Astrocyte (in vitro differentiated cells and primary cell): ENCODE data around the gene B9D1.

Experiments used
- EZH2 ChIP-seq: IDR thresholded peaks from 2 replicates; pipeline ENCODE4 v1.6.1; 2012; ENCODE audit warnings: mild to moderate bottlenecking, low read length, inconsistent platforms; ENCODE audit not compliant: insufficient read depth
- TF ChIP-seq, protein P1 (sequence below): IDR thresholded peaks from 2 replicates; pipeline ENCODE4 v1.5.1; 2011; ENCODE audit warnings: low read depth, mild to moderate bottlenecking, inconsistent platforms, low read length, moderate library complexity; ENCODE audit not compliant: insufficient read depth

DNA sequence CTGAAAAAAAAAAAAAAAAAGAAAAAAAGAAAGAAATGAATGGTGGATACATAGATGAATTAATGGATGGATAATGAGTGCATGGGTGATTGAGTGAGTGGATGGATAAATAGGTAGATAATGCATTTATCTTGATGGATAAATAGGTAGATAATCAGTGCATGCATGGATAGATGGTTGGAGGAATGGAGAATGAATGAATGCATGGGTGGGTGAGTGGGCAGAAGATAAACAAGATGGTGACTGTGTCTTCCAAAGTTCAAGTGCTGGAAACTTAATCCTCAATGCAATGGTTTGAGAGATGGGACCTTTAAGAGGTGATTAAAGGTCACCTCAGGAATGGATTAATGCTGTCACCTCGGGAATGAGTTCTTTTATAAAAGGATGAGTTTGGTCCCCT is 41.7 kb upstream of the B9D1 start:
- TF ChIP-seq, protein P1, sequence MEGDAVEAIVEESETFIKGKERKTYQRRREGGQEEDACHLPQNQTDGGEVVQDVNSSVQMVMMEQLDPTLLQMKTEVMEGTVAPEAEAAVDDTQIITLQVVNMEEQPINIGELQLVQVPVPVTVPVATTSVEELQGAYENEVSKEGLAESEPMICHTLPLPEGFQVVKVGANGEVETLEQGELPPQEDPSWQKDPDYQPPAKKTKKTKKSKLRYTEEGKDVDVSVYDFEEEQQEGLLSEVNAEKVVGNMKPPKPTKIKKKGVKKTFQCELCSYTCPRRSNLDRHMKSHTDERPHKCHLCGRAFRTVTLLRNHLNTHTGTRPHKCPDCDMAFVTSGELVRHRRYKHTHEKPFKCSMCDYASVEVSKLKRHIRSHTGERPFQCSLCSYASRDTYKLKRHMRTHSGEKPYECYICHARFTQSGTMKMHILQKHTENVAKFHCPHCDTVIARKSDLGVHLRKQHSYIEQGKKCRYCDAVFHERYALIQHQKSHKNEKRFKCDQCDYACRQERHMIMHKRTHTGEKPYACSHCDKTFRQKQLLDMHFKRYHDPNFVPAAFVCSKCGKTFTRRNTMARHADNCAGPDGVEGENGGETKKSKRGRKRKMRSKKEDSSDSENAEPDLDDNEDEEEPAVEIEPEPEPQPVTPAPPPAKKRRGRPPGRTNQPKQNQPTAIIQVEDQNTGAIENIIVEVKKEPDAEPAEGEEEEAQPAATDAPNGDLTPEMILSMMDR, result no peak
- TF ChIP-seq EZH2, result no peak
